PC-3 (cell line): ENCODE measurements around the gene GABRA4.

ENCODE experiments used
- EZH2 ChIP-seq: fragments of 300-600 bp; sonication (generic); IDR thresholded peaks from one replicate; pipeline ENCODE4 v1.6.1; 2017; ENCODE audit warnings: antibody characterized with exemption, mild to moderate bottlenecking, low read length; ENCODE audit not compliant: unreplicated experiment
- EZH2phosphoT487 ChIP-seq: fragments of 300-600 bp; sonication (generic); IDR thresholded peaks from 2 replicates; pipeline ENCODE4 v1.6.1; 2018; ENCODE audit warnings: mild to moderate bottlenecking, antibody characterized with exemption, low read length, borderline replicate concordance
- TF ChIP-seq, protein P1 (sequence below): fragments of 300-600 bp; sonication (generic); conservative IDR thresholded peaks from 2 replicates; pipeline ENCODE4 v1.5.1; 2017; ENCODE audit warnings: antibody characterized with exemption, low read depth, mild to moderate bottlenecking, low read length

DNA sequence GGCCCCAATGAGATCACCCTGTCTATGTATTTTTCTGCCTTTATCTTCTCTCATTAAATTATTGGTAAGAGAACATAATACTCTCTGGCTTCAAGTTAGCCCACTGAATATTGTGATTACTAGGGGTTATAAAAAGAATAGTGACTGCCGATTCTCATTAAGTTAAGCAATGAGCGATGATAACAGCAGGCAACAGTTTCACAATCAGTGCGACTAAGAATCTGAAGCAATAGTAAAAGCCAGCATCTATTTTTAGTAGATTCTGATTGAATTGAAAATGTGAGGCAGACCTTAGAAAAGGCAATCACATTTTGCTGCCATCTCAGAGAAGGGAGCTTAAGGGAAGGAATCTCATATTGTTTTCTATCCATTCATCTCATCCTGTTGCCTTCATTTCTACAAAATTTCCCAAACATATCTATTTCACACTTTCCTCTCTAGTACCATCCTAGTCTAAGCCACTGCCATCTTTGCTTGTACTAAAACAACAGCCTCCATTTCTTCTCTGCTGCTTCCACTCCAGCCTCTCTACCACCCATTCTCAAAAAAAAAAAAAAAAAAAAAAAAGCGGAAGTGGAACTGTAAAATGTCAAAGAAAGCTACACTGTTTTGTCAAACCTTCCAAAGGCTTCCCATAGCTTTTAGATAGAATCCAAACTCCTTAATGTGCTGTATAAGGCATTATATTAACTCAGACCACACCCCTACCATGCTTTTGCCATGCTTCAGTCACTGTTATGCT, 17.4 kb downstream of the GABRA4 start:
- TF ChIP-seq, protein P1, sequence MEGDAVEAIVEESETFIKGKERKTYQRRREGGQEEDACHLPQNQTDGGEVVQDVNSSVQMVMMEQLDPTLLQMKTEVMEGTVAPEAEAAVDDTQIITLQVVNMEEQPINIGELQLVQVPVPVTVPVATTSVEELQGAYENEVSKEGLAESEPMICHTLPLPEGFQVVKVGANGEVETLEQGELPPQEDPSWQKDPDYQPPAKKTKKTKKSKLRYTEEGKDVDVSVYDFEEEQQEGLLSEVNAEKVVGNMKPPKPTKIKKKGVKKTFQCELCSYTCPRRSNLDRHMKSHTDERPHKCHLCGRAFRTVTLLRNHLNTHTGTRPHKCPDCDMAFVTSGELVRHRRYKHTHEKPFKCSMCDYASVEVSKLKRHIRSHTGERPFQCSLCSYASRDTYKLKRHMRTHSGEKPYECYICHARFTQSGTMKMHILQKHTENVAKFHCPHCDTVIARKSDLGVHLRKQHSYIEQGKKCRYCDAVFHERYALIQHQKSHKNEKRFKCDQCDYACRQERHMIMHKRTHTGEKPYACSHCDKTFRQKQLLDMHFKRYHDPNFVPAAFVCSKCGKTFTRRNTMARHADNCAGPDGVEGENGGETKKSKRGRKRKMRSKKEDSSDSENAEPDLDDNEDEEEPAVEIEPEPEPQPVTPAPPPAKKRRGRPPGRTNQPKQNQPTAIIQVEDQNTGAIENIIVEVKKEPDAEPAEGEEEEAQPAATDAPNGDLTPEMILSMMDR: no peak
- TF ChIP-seq EZH2: no peak
- TF ChIP-seq EZH2phosphoT487: no peak
